GM12878 (cell line): ENCODE data around the gene SLC9A8. TPM values are rescaled to one million over a fixed set of nuclear protein-coding genes. Genes with fewer than 3 reads are reported as not detected.
"Not testable (repeated sequence)": the region's sequence is repeated elsewhere in the genome, so short reads cannot be mapped to it uniquely, and the experiment has no call there.

Experiments
- ATAC-seq: fragments of 200-7000 bp; cut with Tn5 transposase; 3 replicates; pipeline ENCODE4 v1.9.1; 2020; ENCODE audit warnings: mild to moderate bottlenecking, moderate library complexity
- BruUV-seq: library from RNA; stranded (reverse); fragments of 400-500 nt; replicated peaks from 2 replicates; lab custom pipeline; 2021; lab: Mats Ljungman, UMichigan
- CTCF ChIA-PET: fragments of 300-600 bp; sonication (Branson Sonifier 250); formaldehyde crosslinking; extraction: SDS; loops from one replicate; lab custom pipeline; 2021; ENCODE audit warnings: inconsistent platforms; lab: Yijun Ruan, JAX
- POLR2A ChIA-PET: fragments of 350-600 bp; formaldehyde crosslinking; extraction: SDS; loops from one replicate; lab custom pipeline; 2021; ENCODE audit warnings: inconsistent platforms; lab: Charles Lee
- RAD21 ChIA-PET: fragments of 300-600 bp; sonication (Branson Sonifier 250); formaldehyde crosslinking; loops from one replicate; lab custom pipeline; 2023; ENCODE audit warnings: antibody characterized with exemption; ENCODE audit not compliant: unreplicated experiment; lab: Charles Lee
- SMC1A ChIA-PET: fragments of 300-600 bp; sonication (Branson Sonifier 250); formaldehyde crosslinking; loops from one replicate; lab custom pipeline; 2023; ENCODE audit not compliant: unreplicated experiment, uncharacterized antibody; lab: Charles Lee
- DNase-seq: peaks from one replicate; pipeline ENCODE4 v3.0.0-alpha.2; 2011; ENCODE audit warnings: low read depth, low spot score
- FAIRE-seq: peaks from 3 replicates; lab custom pipeline; 2011; peaks lifted over from hg19 to GRCh38; lab: Jason Lieb, UNC
- H2AFZ ChIP-seq: 2 replicates; pipeline ENCODE4 v1.6.0; 2011; ENCODE audit warnings: low read depth, low read length, control low read depth; ENCODE audit not compliant: control insufficient read depth
- H3K27ac ChIP-seq: 2 replicates; pipeline ENCODE4 v1.5.1; 2011; ENCODE audit warnings: control low read depth; ENCODE audit not compliant: control insufficient read depth, insufficient read depth
- H3K27me3 ChIP-seq, 2 experiments: replicated peaks in 1 of 2; 2 replicates each; pipeline versions ENCODE4 v1.6.0 to v1.6.1; 2011; ENCODE audit warnings: low read length in 1 of 2; ENCODE audit not compliant: control insufficient read depth in 2 of 2, insufficient read depth in 2 of 2
- H3K36me3 ChIP-seq, 2 experiments: 2 replicates each; pipeline ENCODE4 v1.5.1; 2011; ENCODE audit warnings: low read length in 1 of 2; ENCODE audit not compliant: control insufficient read depth in 2 of 2, insufficient read depth in 2 of 2
- H3K4me1 ChIP-seq: 2 replicates; pipeline ENCODE4 v1.6.1; 2011; ENCODE audit warnings: mild to moderate bottlenecking, low read length, moderate library complexity, mixed read lengths; ENCODE audit not compliant: control insufficient read depth, insufficient read depth
- H3K4me2 ChIP-seq: 2 replicates; pipeline ENCODE4 v1.6.0; 2011; ENCODE audit warnings: control low read depth; ENCODE audit not compliant: control insufficient read depth, insufficient read depth
- H3K4me3 ChIP-seq: fragments of 200-600 bp; sonication (generic); 2 replicates; pipeline ENCODE4 v1.5.1; 2016
- H3K79me2 ChIP-seq: 2 replicates; pipeline ENCODE4 v1.6.0; 2011; ENCODE audit warnings: low read length; ENCODE audit not compliant: control insufficient read depth, insufficient read depth
- H3K9ac ChIP-seq: 2 replicates; pipeline ENCODE4 v1.8.0; 2011; ENCODE audit warnings: low read length, control low read depth, mixed read lengths; ENCODE audit not compliant: control insufficient read depth, insufficient read depth
- H3K9me3 ChIP-seq: replicated peaks from 3 replicates; pipeline ENCODE4 v1.5.1; 2011; ENCODE audit warnings: mild to moderate bottlenecking, low read length; ENCODE audit not compliant: control insufficient read depth, insufficient read depth
- H4K20me1 ChIP-seq: 2 replicates; pipeline ENCODE4 v1.6.0; 2011; ENCODE audit not compliant: control insufficient read depth, insufficient read depth
- ATF7 ChIP-seq: fragments of 450-650 bp; IDR thresholded peaks from 2 replicates; pipeline ENCODE4 v1.6.1; 2016; ENCODE audit warnings: low read depth, mild to moderate bottlenecking
- BHLHE40 ChIP-seq, 2 experiments: fragments of 450-650 bp in 1 of 2; IDR thresholded peaks; 2 replicates each; pipeline ENCODE4 v1.6.1; 2011 to 2017; ENCODE audit warnings: low read depth in 2 of 2, borderline replicate concordance in 1 of 2, improper control_type of control experiment in 1 of 2, low read length in 1 of 2, mild to moderate bottlenecking in 1 of 2
- CHD2 ChIP-seq: IDR thresholded peaks from 2 replicates; pipeline ENCODE4 v1.6.1; 2011; ENCODE audit warnings: low read depth, low read length, improper control_type of control experiment, borderline replicate concordance
- DPF2 ChIP-seq: fragments of 450-650 bp; IDR thresholded peaks from 2 replicates; pipeline ENCODE4 v1.6.1; 2017; ENCODE audit warnings: mild to moderate bottlenecking
- GATAD2B ChIP-seq: fragments of 450-650 bp; conservative IDR thresholded peaks from 2 replicates; pipeline ENCODE4 v1.6.1; 2017; ENCODE audit warnings: low read depth, mild to moderate bottlenecking, moderate library complexity
- IKZF2 ChIP-seq, 2 experiments: fragments of 450-650 bp; IDR thresholded peaks; 2 replicates each; pipeline ENCODE4 v1.6.1; 2017; ENCODE audit warnings: mild to moderate bottlenecking in 2 of 2, moderate library complexity in 2 of 2
- IRF4 ChIP-seq: IDR thresholded peaks from 2 replicates; pipeline ENCODE4 v1.6.1; 2011; ENCODE audit warnings: low read depth, low read length
- JUNB ChIP-seq: IDR thresholded peaks from 2 replicates; pipeline ENCODE4 v1.6.1; 2016; ENCODE audit warnings: antibody characterized with exemption, mild to moderate bottlenecking
- MLLT1 ChIP-seq: fragments of 450-650 bp; IDR thresholded peaks from 2 replicates; pipeline ENCODE4 v1.6.1; 2016; ENCODE audit warnings: mild to moderate bottlenecking
- NBN ChIP-seq: fragments of 450-650 bp; IDR thresholded peaks from 2 replicates; pipeline ENCODE4 v1.6.1; 2016
- PBX3 ChIP-seq: IDR thresholded peaks from 2 replicates; pipeline ENCODE4 v1.6.1; 2011; ENCODE audit warnings: mild to moderate bottlenecking, low read depth, low read length, moderate library complexity; ENCODE audit not compliant: insufficient replicate concordance
- PKNOX1 ChIP-seq: fragments of 450-650 bp; IDR thresholded peaks from 2 replicates; pipeline ENCODE4 v1.6.1; 2016; ENCODE audit warnings: mild to moderate bottlenecking
- RELB ChIP-seq: fragments of 450-650 bp; IDR thresholded peaks from 2 replicates; pipeline ENCODE4 v1.6.1; 2017; ENCODE audit warnings: low read depth, mild to moderate bottlenecking, moderate library complexity
- SKIL ChIP-seq: fragments of 450-650 bp; IDR thresholded peaks from 2 replicates; pipeline ENCODE4 v1.6.1; 2017; ENCODE audit warnings: mild to moderate bottlenecking, low read depth, inconsistent platforms; ENCODE audit not compliant: poor library complexity, severe bottlenecking
- TCF7 ChIP-seq: IDR thresholded peaks from 2 replicates; pipeline ENCODE4 v1.6.1; 2014; ENCODE audit warnings: antibody characterized with exemption, borderline replicate concordance
- WGBS: methylation state at CpG from one replicate; pipeline ENCODE4 v1.1.6; 2016; ENCODE audit warnings: low lambda C conversion rate; ENCODE audit not compliant: insufficient replicate concordance, insufficient coverage; ENCODE audit errors: missing lambda C conversion rate; 5-methylcytosine and 5-hydroxymethylcytosine counted together
- in situ Hi-C: fragments of 300-500 bp; cut with MboI; formaldehyde crosslinking; loops from 9 replicates; pipeline ENCODE4 v1.14.3; 2018; ENCODE audit warnings: mixed read lengths
- intact Hi-C: fragments of 100-400 bp; cut with micrococcal nuclease; formaldehyde crosslinking; loops from one replicate; pipeline ENCODE4 v1.14.2; 2022; ENCODE audit not compliant: unreplicated experiment
- polyA plus RNA-seq, 11 experiments: library from polyadenylated mRNA; depleted of rRNA in 4 of 11; unstranded in 6 of 11; stranded (reverse) in 5 of 11; fragments of >200 nt; fragmentation: Nextera tagmentation in 4 of 11; fragmentation: Illumina TruSeq in 1 of 11; extraction: Ambion mirVana in 4 of 11; extraction: Trizol in 1 of 11; gene quantifications; 1 replicate in 1 of 11; 2 replicates in 10 of 11; pipeline versions ENCODE4 v1.2.1 to v1.2.3, GENCODE V29; 2011 to 2016; ENCODE audit warnings: inconsistent platforms in 2 of 11, missing spikeins in 2 of 11, low read depth in 1 of 11
- total RNA-seq, 4 experiments: library from RNA; depleted of rRNA in 3 of 4; stranded (reverse); fragments of >200 nt in 3 of 4; fragmentation: Illumina TruSeq in 1 of 4; extraction: Trizol in 1 of 4; gene quantifications; 2 replicates each; pipeline versions ENCODE4 v1.2.1 to v1.2.3, GENCODE V29; 2013 to 2021

The SLC9A8 gene
- total and polyA plus RNA-seq, 10 of the 15 experiments (the other 5 are each of a cell fraction or from before 2014, with no cell fraction given), result 0.40 to 15.5 (median 6.5) TPM

DNA sequence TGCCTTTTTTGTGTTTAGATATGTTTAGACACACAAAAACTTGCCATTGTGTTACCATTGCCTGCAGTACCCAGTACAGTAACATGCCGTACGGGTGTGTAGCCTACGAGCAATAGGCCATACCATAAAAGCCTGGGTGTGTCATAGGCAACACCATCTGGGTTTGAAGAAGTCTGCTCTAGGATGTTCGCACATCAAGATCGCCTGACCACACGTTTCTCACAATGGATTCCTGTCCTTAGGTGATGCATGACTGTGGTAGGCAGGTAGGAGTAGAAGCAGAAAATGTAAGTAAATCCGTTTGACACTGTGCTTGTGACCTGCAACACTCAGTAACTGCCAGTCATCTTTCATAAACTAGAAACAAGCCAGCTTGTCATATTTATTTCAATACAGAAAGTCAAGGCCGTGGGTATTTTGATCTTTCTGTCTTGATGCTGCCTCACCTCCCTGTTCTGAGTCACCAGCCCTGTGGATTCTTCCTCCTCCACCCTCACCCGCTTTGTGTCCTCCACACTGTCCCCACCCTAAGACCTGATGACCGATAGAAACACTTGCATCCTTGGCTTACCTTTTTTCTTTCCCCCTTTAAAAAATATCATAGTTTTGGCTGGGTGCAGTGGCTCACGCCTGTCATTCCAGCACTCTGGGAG, 7.3 kb upstream of the SLC9A8 start:
- in situ Hi-C loops, H3K79me2 ChIP-seq, H3K27ac ChIP-seq, H3K9ac ChIP-seq, H3K36me3 ChIP-seq, BruUV-seq, intact Hi-C loops, H3K27me3 ChIP-seq, H4K20me1 ChIP-seq, H3K9me3 ChIP-seq, CTCF ChIA-PET, H3K4me3 ChIP-seq: not testable (repeated sequence)
- FAIRE-seq, result peak; percentile 96
- ChIA-PET SMC1A (interaction anchor here (0.6 to 2.0 kb wide), 11 partner anchors 8 to 214 kb away, joined by 3 to 6 read pairs (median 3); no protein-coding TSS in a partner anchor), RAD21 (interaction anchor here (0.6 to 1.6 kb wide), 5 partner anchors 40 to 175 kb away, joined by 3 to 4 read pairs (median 3); no protein-coding TSS in a partner anchor), POLR2A (interaction anchor here (0.6 to 0.7 kb wide), 2 partner anchors 94 to 523 kb away, joined by 3 to 7 read pairs; no protein-coding TSS in a partner anchor)
- DNase-seq, result peak; percentile 73
- Histone ChIP-seq H2AFZ (peak overlapping the region; percentile 13), H3K4me2 (peak overlapping the region; percentile 28; the same call in 1 of the 2 replicates), H3K4me1 (peaks cover 42% of the 10 kb centered on the region)
- peak; percentile 71 for ATAC-seq
- 13% methylated on average over 9 of the region's 11 CpGs for WGBS
- TF ChIP-seq BHLHE40 (IDR thresholded peaks at IDR 0.05; ENCODE audit: borderline replicate concordance in 1 of 2, low read depth in 2 of 2, low read length in 1 of 2), result peak; percentile 70 to 87; a peak in 3 of 4 replicates
- peak; percentile 94 for TF ChIP-seq PKNOX1
- peak; percentile 73; the same call in 1 of the 2 replicates for TF ChIP-seq DPF2
- peak; percentile 41; the same call in 1 of the 2 replicates for TF ChIP-seq IRF4
- TF ChIP-seq CHD2, result peak; percentile 55; the same call in 1 of the 2 replicates
- TF ChIP-seq PBX3, result peak; percentile 20
- TF ChIP-seq NBN, result peak; percentile 61; the same call in 1 of the 2 replicates
- TF ChIP-seq MLLT1, result peak; percentile 92
- 0 out of 2 replicates have a peak, but pooled peaks have one; percentile 49 for TF ChIP-seq GATAD2B
- TF ChIP-seq TCF7, result 0 out of 2 replicates have a peak, but pooled peaks have one; percentile 25
- peak; percentile 87 for TF ChIP-seq ATF7
- peak; percentile 38; the same call in 1 of the 2 replicates for TF ChIP-seq JUNB
- TF ChIP-seq IKZF2 (IDR thresholded peaks at IDR 0.05), result peak; percentile 74 to 80
- peak; percentile 66 for TF ChIP-seq SKIL
- TF ChIP-seq RELB, result peak; percentile 67; the same call in 1 of the 2 replicates
